HepG2 (cell line): ENCODE data around the gene ADAM8. TPM values are rescaled to one million over a fixed set of nuclear protein-coding genes. Genes with fewer than 3 reads are reported as not detected.

Experiments used
- FOSL2 ChIP-seq: sonication (generic); formaldehyde crosslinking; IDR thresholded peaks from 2 replicates; pipeline ENCODE4 v1.4.0; 2020; ENCODE audit warnings: missing genetic modification reagents
- MIXL1 ChIP-seq: IDR thresholded peaks from 2 replicates; pipeline ENCODE4 v1.6.1; 2016
- MTA3 ChIP-seq: sonication (generic); formaldehyde crosslinking; IDR thresholded peaks from 2 replicates; pipeline ENCODE4 v1.4.0; 2020; ENCODE audit warnings: missing genetic modification reagents
- NR2F1 ChIP-seq, 2 experiments: fragments of 450-650 bp in 1 of 2; formaldehyde crosslinking in 1 of 2; IDR thresholded peaks; 2 replicates each; pipeline versions ENCODE4 v1.5.0 to v1.6.1; 2016 to 2020; ENCODE audit warnings: mild to moderate bottlenecking in 1 of 2, missing compliant biosample characterization in 1 of 2, missing genetic modification reagents in 1 of 2, moderate library complexity in 1 of 2
- RCOR2 ChIP-seq: IDR thresholded peaks from 2 replicates; pipeline ENCODE4 v1.6.1; 2016; ENCODE audit warnings: missing biosample characterization, missing genetic modification reagents
- ZC3H4 ChIP-seq: sonication (generic); formaldehyde crosslinking; IDR thresholded peaks from 2 replicates; pipeline ENCODE4 v1.4.0; 2020; ENCODE audit warnings: missing genetic modification reagents, borderline replicate concordance
- ZNF34 ChIP-seq: sonication (generic); formaldehyde crosslinking; IDR thresholded peaks from 2 replicates; pipeline ENCODE4 v1.4.0; 2020; ENCODE audit warnings: mild to moderate bottlenecking, missing genetic modification reagents, borderline replicate concordance
- ZNF512B ChIP-seq: sonication (generic); formaldehyde crosslinking; IDR thresholded peaks from 2 replicates; pipeline ENCODE4 v1.5.1; 2020; ENCODE audit warnings: missing genetic modification reagents, mild to moderate bottlenecking, borderline replicate concordance
- ZNF644 ChIP-seq: IDR thresholded peaks from 2 replicates; pipeline ENCODE4 v1.6.1; 2016; ENCODE audit warnings: low read depth
- ZNF839 ChIP-seq: sonication (generic); formaldehyde crosslinking; IDR thresholded peaks from 2 replicates; pipeline ENCODE4 v1.4.0; 2020; ENCODE audit warnings: missing genetic modification reagents, mild to moderate bottlenecking, borderline replicate concordance
- polyA plus RNA-seq, 8 experiments: library from polyadenylated mRNA; depleted of rRNA in 3 of 8; stranded (reverse) in 7 of 8; unstranded in 1 of 8; fragments of >200 nt; fragmentation: Illumina TruSeq in 4 of 8; extraction: Trizol in 4 of 8; gene quantifications; 2 replicates each; pipeline versions ENCODE4 v1.2.1 to v1.2.3, GENCODE V29; 2011 to 2016; ENCODE audit warnings: low read depth in 4 of 8, missing spikeins in 1 of 8, mixed read lengths in 1 of 8; ENCODE audit not compliant: insufficient read depth in 1 of 8
- total RNA-seq, 5 experiments: library from RNA; depleted of rRNA; stranded (reverse); fragments of >200 nt; fragmentation: Illumina TruSeq; extraction: Trizol; gene quantifications; 2 replicates each; pipeline ENCODE4 v1.2.3, GENCODE V29; 2016; ENCODE audit warnings: low read depth in 1 of 5
- TF ChIP-seq, protein P1 (sequence below): sonication (generic); formaldehyde crosslinking; IDR thresholded peaks from 2 replicates; pipeline ENCODE4 v1.8.0; 2022; ENCODE audit warnings: mild to moderate bottlenecking, missing genetic modification reagents; ENCODE audit not compliant: insufficient replicate concordance
- TF ChIP-seq, protein P2 (sequence below): sonication (generic); formaldehyde crosslinking; IDR thresholded peaks from 2 replicates; pipeline ENCODE4 v1.5.0; 2020; ENCODE audit warnings: mild to moderate bottlenecking, missing genetic modification reagents

ADAM8 gene
- total and polyA plus RNA-seq, 2 of the 13 experiments (the other 11 are each of a cell fraction or from before 2014, with no cell fraction given) = 0.24 to 0.93 TPM

DNA sequence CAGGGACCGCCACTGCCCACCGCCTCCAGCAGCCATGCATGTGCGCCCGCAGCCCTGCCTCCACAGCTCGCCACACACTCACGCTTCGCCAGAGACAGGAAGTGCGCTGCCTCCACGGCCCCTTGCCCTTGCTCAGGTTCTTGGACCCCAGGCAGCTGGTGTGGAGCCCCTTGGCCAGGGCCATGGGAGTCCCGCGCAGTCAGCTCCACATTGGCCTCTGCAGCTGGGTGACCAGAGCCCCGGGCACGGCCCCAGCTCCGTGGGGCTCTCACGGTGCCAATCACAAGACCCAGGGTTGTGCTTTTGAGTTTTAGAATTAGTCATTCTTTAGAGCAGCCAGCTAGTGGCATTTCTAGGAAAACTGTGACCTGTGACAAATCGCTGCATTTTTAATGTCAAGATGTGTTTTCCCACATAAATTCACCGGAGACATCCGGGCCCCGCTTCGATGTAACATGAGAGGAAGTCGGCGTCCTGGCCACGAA is 50.9 kb downstream of the ADAM8 start (continued):
- no peak for TF ChIP-seq FOSL2 (CRISPR knock-in tag)
- no peak for TF ChIP-seq ZNF512B
- TF ChIP-seq ZNF34 = no peak
- TF ChIP-seq ZC3H4 (CRISPR knock-in tag) = no peak
- no peak for TF ChIP-seq ZNF839 (CRISPR knock-in tag)
- TF ChIP-seq, protein P1, sequence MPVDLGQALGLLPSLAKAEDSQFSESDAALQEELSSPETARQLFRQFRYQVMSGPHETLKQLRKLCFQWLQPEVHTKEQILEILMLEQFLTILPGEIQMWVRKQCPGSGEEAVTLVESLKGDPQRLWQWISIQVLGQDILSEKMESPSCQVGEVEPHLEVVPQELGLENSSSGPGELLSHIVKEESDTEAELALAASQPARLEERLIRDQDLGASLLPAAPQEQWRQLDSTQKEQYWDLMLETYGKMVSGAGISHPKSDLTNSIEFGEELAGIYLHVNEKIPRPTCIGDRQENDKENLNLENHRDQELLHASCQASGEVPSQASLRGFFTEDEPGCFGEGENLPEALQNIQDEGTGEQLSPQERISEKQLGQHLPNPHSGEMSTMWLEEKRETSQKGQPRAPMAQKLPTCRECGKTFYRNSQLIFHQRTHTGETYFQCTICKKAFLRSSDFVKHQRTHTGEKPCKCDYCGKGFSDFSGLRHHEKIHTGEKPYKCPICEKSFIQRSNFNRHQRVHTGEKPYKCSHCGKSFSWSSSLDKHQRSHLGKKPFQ (CRISPR knock-in tag) = no peak
- TF ChIP-seq RCOR2 (CRISPR knock-in tag) = no peak
- TF ChIP-seq, protein P2, sequence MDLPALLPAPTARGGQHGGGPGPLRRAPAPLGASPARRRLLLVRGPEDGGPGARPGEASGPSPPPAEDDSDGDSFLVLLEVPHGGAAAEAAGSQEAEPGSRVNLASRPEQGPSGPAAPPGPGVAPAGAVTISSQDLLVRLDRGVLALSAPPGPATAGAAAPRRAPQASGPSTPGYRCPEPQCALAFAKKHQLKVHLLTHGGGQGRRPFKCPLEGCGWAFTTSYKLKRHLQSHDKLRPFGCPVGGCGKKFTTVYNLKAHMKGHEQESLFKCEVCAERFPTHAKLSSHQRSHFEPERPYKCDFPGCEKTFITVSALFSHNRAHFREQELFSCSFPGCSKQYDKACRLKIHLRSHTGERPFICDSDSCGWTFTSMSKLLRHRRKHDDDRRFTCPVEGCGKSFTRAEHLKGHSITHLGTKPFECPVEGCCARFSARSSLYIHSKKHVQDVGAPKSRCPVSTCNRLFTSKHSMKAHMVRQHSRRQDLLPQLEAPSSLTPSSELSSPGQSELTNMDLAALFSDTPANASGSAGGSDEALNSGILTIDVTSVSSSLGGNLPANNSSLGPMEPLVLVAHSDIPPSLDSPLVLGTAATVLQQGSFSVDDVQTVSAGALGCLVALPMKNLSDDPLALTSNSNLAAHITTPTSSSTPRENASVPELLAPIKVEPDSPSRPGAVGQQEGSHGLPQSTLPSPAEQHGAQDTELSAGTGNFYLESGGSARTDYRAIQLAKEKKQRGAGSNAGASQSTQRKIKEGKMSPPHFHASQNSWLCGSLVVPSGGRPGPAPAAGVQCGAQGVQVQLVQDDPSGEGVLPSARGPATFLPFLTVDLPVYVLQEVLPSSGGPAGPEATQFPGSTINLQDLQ (CRISPR knock-in tag) = no peak
- no peak for TF ChIP-seq MTA3 (CRISPR knock-in tag)
- no peak for TF ChIP-seq NR2F1 (CRISPR knock-in tag; IDR thresholded peaks at IDR 0.05)
- no peak for TF ChIP-seq ZNF644 (CRISPR knock-in tag)
- TF ChIP-seq MIXL1 (CRISPR knock-in tag) = no peak
